K562 (cell line): Measurements from ENCODE around the gene SLC35A1. TPM values are rescaled to one million over a fixed set of nuclear protein-coding genes. Genes with fewer than 3 reads are reported as not detected.
A peak's percentile ranks its signal among the peaks of the same experiment; 100 is the strongest.

Experiments used
- ATF1 ChIP-seq, 2 experiments: fragments of 450-650 bp in 1 of 2; IDR thresholded peaks; 2 replicates each; pipeline ENCODE4 v1.6.1; 2016; ENCODE audit warnings: missing compliant biosample characterization in 1 of 2, missing genetic modification characterization in 1 of 2
- ATF7 ChIP-seq: fragments of 450-650 bp; IDR thresholded peaks from 2 replicates; pipeline ENCODE4 v1.7.1; 2014; ENCODE audit warnings: mild to moderate bottlenecking, moderate library complexity
- FOXK2 ChIP-seq, 2 experiments: fragments of 450-650 bp; IDR thresholded peaks in 1 of 2; conservative IDR thresholded peaks in 1 of 2; 2 replicates each; pipeline ENCODE4 v1.6.1; 2016; ENCODE audit warnings: low read depth in 2 of 2, mild to moderate bottlenecking in 1 of 2
- HDAC3 ChIP-seq: fragments of 450-650 bp; IDR thresholded peaks from 2 replicates; pipeline ENCODE4 v1.6.1; 2018; ENCODE audit warnings: borderline replicate concordance, mild to moderate bottlenecking, moderate library complexity; ENCODE audit not compliant: partially characterized antibody
- HMGN3 ChIP-seq: IDR thresholded peaks from 2 replicates; pipeline ENCODE4 v1.6.1; 2011; ENCODE audit warnings: borderline replicate concordance, low read depth, mild to moderate bottlenecking, mixed read lengths, low read length; ENCODE audit not compliant: insufficient read length; ENCODE audit errors: extremely low read depth
- HNRNPUL1 ChIP-seq: fragments of 200-400 bp; formaldehyde crosslinking; IDR thresholded peaks from 2 replicates; pipeline ENCODE4 v1.6.1; 2017; ENCODE audit warnings: low read length
- MAFG ChIP-seq: fragments of 450-650 bp; conservative IDR thresholded peaks from 2 replicates; pipeline ENCODE4 v1.6.1; 2016; ENCODE audit warnings: missing genetic modification characterization, missing compliant biosample characterization
- MYNN ChIP-seq, 2 experiments: sonication (generic); formaldehyde crosslinking in 1 of 2; IDR thresholded peaks; 2 replicates each; pipeline versions ENCODE4 v1.5.0 to v1.6.1; 2016 to 2020; ENCODE audit warnings: antibody characterized with exemption in 1 of 2, missing genetic modification reagents in 1 of 2
- PHTF2 ChIP-seq: fragments of 250-450 bp; sonication (Bioruptor Pico); IDR thresholded peaks from 2 replicates; pipeline ENCODE4 v1.5.0; 2021; ENCODE audit warnings: mild to moderate bottlenecking
- PPARD ChIP-seq: fragments of 250-450 bp; sonication (Bioruptor Pico); IDR thresholded peaks from 2 replicates; pipeline ENCODE4 v1.8.0; 2022; ENCODE audit warnings: inconsistent platforms, mild to moderate bottlenecking, moderate library complexity
- RB1 ChIP-seq: fragments of 450-650 bp; IDR thresholded peaks from 2 replicates; pipeline ENCODE4 v1.6.1; 2017; ENCODE audit warnings: low read depth, mild to moderate bottlenecking
- SPI1 ChIP-seq: IDR thresholded peaks from 2 replicates; pipeline ENCODE4 v1.6.1; 2011; ENCODE audit warnings: low read depth, low read length, control low read depth, borderline replicate concordance
- ZFP36 ChIP-seq: fragments of 150-350 bp; IDR thresholded peaks from 2 replicates; pipeline ENCODE4 v1.6.1; 2018; ENCODE audit warnings: low read length, low read depth; ENCODE audit not compliant: partially characterized antibody
- ZFPM2 ChIP-seq: fragments of 250-450 bp; sonication (Bioruptor Pico); IDR thresholded peaks from 2 replicates; pipeline ENCODE4 v1.5.1; 2022; ENCODE audit warnings: mild to moderate bottlenecking
- ZNF431 ChIP-seq: sonication (generic); formaldehyde crosslinking; IDR thresholded peaks from 2 replicates; pipeline ENCODE4 v1.8.0; 2022; ENCODE audit warnings: mild to moderate bottlenecking, missing genetic modification reagents
- ZNF507 ChIP-seq: conservative IDR thresholded peaks from 2 replicates; pipeline ENCODE4 v1.6.1; 2017; ENCODE audit warnings: missing genetic modification characterization, missing compliant biosample characterization
- ZNF766 ChIP-seq: fragments of 200-800 bp; sonication (Bioruptor generic); conservative IDR thresholded peaks from 2 replicates; pipeline ENCODE4 v1.6.1; 2016; ENCODE audit warnings: missing genetic modification characterization, missing compliant biosample characterization
- ZSCAN32 ChIP-seq: fragments of 450-650 bp; formaldehyde crosslinking; IDR thresholded peaks from 2 replicates; pipeline ENCODE4 v1.4.0; 2020; ENCODE audit warnings: mild to moderate bottlenecking, moderate library complexity
- polyA plus RNA-seq, 8 experiments: library from polyadenylated mRNA; depleted of rRNA in 4 of 8; stranded (reverse) in 5 of 8; unstranded in 3 of 8; fragments of >200 nt; fragmentation: Nextera tagmentation in 2 of 8; fragmentation: Illumina TruSeq in 1 of 8; extraction: Ambion mirVana in 2 of 8; extraction: Trizol in 1 of 8; gene quantifications; 2 replicates each; pipeline versions ENCODE4 v1.2.1 to v1.2.3, GENCODE V29; 2011 to 2014; ENCODE audit warnings: inconsistent platforms in 1 of 8, missing spikeins in 1 of 8
- total RNA-seq, 7 experiments: library from RNA; depleted of rRNA in 6 of 7; stranded (reverse); fragments of >200 nt in 6 of 7; fragmentation: Illumina TruSeq in 2 of 7; extraction: Trizol in 2 of 7; gene quantifications; 2 replicates each; pipeline versions ENCODE4 v1.2.1 to v1.2.3, GENCODE V29; 2011 to 2021; ENCODE audit warnings: low replicate concordance in 1 of 7
- TF ChIP-seq, protein P1 (sequence below), 2 experiments: fragments of 150-350 bp in 1 of 2; IDR thresholded peaks; 2 replicates each; pipeline ENCODE4 v1.6.1; 2012 to 2016; ENCODE audit warnings: low read depth in 2 of 2, low read length in 2 of 2, mild to moderate bottlenecking in 1 of 2, moderate library complexity in 1 of 2
- TF ChIP-seq, protein P2 (sequence below): fragments of 450-650 bp; IDR thresholded peaks from 2 replicates; pipeline ENCODE4 v1.6.1; 2017; ENCODE audit warnings: antibody characterized with exemption, mild to moderate bottlenecking
- TF ChIP-seq, protein P3 (sequence below): fragments of 450-650 bp; IDR thresholded peaks from 2 replicates; pipeline ENCODE4 v1.6.1; 2016; ENCODE audit warnings: antibody characterized with exemption

Gene SLC35A1
- total and polyA plus RNA-seq, 9 of the 15 experiments (the other 6 are each of a cell fraction or from before 2014, with no cell fraction given), result 7.5 to 37.1 (median 14.9) TPM

DNA sequence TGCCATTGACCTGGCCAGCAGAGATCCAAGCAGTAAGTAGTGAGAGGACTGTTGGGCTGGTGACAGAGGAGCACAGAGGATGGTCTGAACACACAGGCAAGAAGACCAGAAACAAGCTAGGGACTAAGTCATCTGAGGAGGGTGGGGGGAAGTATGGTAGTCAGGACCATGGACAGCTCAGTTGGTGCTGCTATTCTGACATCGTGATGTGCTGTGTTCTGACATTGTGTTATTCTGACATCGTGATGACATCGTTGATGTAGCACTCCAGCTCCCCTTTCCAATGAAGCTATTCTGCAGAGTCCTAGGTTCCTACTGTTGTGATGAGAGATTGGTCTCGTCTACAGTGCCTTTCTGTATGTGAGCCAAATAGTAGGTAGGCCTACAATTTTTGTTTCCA is 36.3 kb upstream of the SLC35A1 start (continued):
- TF ChIP-seq, protein P1, sequence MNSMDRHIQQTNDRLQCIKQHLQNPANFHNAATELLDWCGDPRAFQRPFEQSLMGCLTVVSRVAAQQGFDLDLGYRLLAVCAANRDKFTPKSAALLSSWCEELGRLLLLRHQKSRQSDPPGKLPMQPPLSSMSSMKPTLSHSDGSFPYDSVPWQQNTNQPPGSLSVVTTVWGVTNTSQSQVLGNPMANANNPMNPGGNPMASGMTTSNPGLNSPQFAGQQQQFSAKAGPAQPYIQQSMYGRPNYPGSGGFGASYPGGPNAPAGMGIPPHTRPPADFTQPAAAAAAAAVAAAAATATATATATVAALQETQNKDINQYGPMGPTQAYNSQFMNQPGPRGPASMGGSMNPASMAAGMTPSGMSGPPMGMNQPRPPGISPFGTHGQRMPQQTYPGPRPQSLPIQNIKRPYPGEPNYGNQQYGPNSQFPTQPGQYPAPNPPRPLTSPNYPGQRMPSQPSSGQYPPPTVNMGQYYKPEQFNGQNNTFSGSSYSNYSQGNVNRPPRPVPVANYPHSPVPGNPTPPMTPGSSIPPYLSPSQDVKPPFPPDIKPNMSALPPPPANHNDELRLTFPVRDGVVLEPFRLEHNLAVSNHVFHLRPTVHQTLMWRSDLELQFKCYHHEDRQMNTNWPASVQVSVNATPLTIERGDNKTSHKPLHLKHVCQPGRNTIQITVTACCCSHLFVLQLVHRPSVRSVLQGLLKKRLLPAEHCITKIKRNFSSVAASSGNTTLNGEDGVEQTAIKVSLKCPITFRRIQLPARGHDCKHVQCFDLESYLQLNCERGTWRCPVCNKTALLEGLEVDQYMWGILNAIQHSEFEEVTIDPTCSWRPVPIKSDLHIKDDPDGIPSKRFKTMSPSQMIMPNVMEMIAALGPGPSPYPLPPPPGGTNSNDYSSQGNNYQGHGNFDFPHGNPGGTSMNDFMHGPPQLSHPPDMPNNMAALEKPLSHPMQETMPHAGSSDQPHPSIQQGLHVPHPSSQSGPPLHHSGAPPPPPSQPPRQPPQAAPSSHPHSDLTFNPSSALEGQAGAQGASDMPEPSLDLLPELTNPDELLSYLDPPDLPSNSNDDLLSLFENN (IDR thresholded peaks at IDR 0.05; ENCODE audit: low read depth in 2 of 2, low read length in 2 of 2), result no peak
- TF ChIP-seq PPARD, result no peak
- TF ChIP-seq MYNN (IDR thresholded peaks at IDR 0.05), result peak; percentile 97
- TF ChIP-seq MYNN (CRISPR knock-in tag; IDR thresholded peaks at IDR 0.05), result no peak
- TF ChIP-seq HDAC3, result no peak
- no peak for TF ChIP-seq PHTF2 (CRISPR knock-in tag)
- TF ChIP-seq ZFPM2 (CRISPR knock-in tag), result no peak
- no peak for TF ChIP-seq FOXK2 (conservative IDR thresholded peaks at IDR 0.05 in 1 of 2, IDR thresholded peaks at IDR 0.05 in 1 of 2; ENCODE audit: low read depth in 2 of 2)
- no peak for TF ChIP-seq HNRNPUL1
- no peak for TF ChIP-seq MAFG (tag)
- no peak for TF ChIP-seq HMGN3
- TF ChIP-seq ATF1 (CRISPR knock-in tag; IDR thresholded peaks at IDR 0.05), result no peak
- peak; percentile 79 for TF ChIP-seq ATF1 (tag; IDR thresholded peaks at IDR 0.05)
- no peak for TF ChIP-seq ZSCAN32 (CRISPR knock-in tag)
- no peak for TF ChIP-seq ZFP36
- TF ChIP-seq, protein P2, sequence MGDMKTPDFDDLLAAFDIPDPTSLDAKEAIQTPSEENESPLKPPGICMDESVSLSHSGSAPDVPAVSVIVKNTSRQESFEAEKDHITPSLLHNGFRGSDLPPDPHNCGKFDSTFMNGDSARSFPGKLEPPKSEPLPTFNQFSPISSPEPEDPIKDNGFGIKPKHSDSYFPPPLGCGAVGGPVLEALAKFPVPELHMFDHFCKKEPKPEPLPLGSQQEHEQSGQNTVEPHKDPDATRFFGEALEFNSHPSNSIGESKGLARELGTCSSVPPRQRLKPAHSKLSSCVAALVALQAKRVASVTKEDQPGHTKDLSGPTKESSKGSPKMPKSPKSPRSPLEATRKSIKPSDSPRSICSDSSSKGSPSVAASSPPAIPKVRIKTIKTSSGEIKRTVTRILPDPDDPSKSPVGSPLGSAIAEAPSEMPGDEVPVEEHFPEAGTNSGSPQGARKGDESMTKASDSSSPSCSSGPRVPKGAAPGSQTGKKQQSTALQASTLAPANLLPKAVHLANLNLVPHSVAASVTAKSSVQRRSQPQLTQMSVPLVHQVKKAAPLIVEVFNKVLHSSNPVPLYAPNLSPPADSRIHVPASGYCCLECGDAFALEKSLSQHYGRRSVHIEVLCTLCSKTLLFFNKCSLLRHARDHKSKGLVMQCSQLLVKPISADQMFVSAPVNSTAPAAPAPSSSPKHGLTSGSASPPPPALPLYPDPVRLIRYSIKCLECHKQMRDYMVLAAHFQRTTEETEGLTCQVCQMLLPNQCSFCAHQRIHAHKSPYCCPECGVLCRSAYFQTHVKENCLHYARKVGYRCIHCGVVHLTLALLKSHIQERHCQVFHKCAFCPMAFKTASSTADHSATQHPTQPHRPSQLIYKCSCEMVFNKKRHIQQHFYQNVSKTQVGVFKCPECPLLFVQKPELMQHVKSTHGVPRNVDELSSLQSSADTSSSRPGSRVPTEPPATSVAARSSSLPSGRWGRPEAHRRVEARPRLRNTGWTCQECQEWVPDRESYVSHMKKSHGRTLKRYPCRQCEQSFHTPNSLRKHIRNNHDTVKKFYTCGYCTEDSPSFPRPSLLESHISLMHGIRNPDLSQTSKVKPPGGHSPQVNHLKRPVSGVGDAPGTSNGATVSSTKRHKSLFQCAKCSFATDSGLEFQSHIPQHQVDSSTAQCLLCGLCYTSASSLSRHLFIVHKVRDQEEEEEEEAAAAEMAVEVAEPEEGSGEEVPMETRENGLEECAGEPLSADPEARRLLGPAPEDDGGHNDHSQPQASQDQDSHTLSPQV, result no peak
- TF ChIP-seq ATF7, result 0 out of 2 replicates have a peak, but pooled peaks have one; percentile 14
- TF ChIP-seq, protein P3, sequence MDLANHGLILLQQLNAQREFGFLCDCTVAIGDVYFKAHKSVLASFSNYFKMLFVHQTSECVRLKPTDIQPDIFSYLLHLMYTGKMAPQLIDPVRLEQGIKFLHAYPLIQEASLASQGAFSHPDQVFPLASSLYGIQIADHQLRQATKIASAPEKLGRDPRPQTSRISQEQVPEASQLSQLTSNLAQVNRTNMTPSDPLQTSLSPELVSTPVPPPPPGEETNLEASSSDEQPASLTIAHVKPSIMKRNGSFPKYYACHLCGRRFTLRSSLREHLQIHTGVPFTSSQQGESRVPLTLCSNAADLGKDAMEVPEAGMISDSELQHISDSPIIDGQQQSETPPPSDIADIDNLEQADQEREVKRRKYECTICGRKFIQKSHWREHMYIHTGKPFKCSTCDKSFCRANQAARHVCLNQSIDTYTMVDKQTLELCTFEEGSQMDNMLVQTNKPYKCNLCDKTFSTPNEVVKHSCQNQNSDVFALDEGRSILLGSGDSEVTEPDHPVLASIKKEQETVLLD, result no peak
- no peak for TF ChIP-seq ZNF507 (tag)
- no peak for TF ChIP-seq ZNF431
- TF ChIP-seq ZNF766, result peak; percentile 86
- no peak for TF ChIP-seq RB1
- TF ChIP-seq SPI1, result 0 out of 2 replicates have a peak, but pooled peaks have one; percentile 12
